ENCODE measurements around the gene FOXL3. TPM values are rescaled to one million over a fixed set of nuclear protein-coding genes. Genes with fewer than 3 reads are reported as not detected.

Gene FOXL3
- total RNA-seq, 1 experiment from 2014 or later: not detected

DNA sequence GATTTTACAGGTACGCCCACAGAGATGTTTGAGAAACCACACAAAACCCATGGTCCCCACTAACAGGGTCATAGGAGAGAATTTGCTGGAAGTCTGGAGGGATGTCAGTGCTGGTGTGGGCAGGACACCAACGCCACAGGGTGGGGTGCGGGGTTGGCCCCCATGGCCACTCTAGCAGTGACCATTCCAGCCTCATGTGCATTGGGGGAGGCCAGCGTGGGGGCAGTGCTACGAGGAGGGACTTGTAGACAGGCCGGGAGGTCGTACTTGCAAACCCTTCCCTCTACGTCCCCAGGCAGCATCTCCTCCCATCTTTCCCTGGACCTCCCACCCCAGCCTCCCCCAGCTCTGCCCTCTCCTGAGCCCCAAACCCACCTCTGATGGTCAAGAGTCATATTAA, 34.0 kb downstream of the FOXL3 start:
- H3K4me2 ChIP-seq (ENCODE audit: insufficient read depth, insufficient read length, low read length): no peak overlapping the region
- no CpG with 5 or more reads among the region's 8 CpGs for WGBS (ENCODE audit: extremely low coverage, insufficient read length, low lambda C conversion rate)
- no peaks in the 10 kb centered on the region for H3K9me3 ChIP-seq (ENCODE audit: control insufficient read depth, low read depth, low read length)
- Mint-ChIP-seq H3K4me1 (peaks cover 0 to 7% of the 10 kb centered on the region in 2 experiments; a peak in 1 of 4 replicates), H3K4me3 (no peak overlapping the region), H3K27ac (no peak overlapping the region), H3K36me3 (ENCODE audit: insufficient read depth in 1 of 3, low read depth in 3 of 3) (no peaks in the 10 kb centered on the region), H3K27me3 (ENCODE audit: low read depth) (peaks cover 41% of the 10 kb centered on the region), H3K9me3 (no peaks in the 10 kb centered on the region; a peak in 1 of 5 replicates)
- no peak overlapping the region for H3K18ac ChIP-seq (ENCODE audit: insufficient read length, low read depth, low read length)
- H3K79me1 ChIP-seq (ENCODE audit: insufficient read depth, low read depth, low read length, poor library complexity, severe bottlenecking): no peaks in the 10 kb centered on the region
- H3K4ac ChIP-seq (ENCODE audit: low read depth, low read length): no peak overlapping the region
- no peaks in the 10 kb centered on the region for H3K27me3 ChIP-seq (ENCODE audit: insufficient read depth, low read length)
- no peak overlapping the region for H3K9ac ChIP-seq (ENCODE audit: extremely low read depth, insufficient read length, low read length)
- H2BK5ac ChIP-seq (ENCODE audit: insufficient read length, low read length): no peak overlapping the region
- no peak overlapping the region for H2AK5ac ChIP-seq (ENCODE audit: insufficient read length, low read length)
- H2BK20ac ChIP-seq (ENCODE audit: low read depth, low read length, poor library complexity, severe bottlenecking): no peak overlapping the region
- no peaks in the 10 kb centered on the region for H3K23me2 ChIP-seq (ENCODE audit: insufficient read length, low read depth, low read length, poor library complexity, severe bottlenecking)
- no peak overlapping the region for H4K5ac ChIP-seq (ENCODE audit: insufficient read length, low read depth, low read length)
- no peak overlapping the region for H2AFZ ChIP-seq (ENCODE audit: low read length)
- H2BK120ac ChIP-seq (ENCODE audit: low read depth, low read length, poor library complexity, severe bottlenecking): no peak overlapping the region
- no peak overlapping the region for H2BK15ac ChIP-seq (ENCODE audit: low read depth, low read length)
- H3K27ac ChIP-seq (ENCODE audit: insufficient read length, low read depth, low read length): no peak overlapping the region
- no peaks in the 10 kb centered on the region for H4K20me1 ChIP-seq (ENCODE audit: control insufficient read depth, insufficient read depth, insufficient read length)
- TF ChIP-seq, protein P1, sequence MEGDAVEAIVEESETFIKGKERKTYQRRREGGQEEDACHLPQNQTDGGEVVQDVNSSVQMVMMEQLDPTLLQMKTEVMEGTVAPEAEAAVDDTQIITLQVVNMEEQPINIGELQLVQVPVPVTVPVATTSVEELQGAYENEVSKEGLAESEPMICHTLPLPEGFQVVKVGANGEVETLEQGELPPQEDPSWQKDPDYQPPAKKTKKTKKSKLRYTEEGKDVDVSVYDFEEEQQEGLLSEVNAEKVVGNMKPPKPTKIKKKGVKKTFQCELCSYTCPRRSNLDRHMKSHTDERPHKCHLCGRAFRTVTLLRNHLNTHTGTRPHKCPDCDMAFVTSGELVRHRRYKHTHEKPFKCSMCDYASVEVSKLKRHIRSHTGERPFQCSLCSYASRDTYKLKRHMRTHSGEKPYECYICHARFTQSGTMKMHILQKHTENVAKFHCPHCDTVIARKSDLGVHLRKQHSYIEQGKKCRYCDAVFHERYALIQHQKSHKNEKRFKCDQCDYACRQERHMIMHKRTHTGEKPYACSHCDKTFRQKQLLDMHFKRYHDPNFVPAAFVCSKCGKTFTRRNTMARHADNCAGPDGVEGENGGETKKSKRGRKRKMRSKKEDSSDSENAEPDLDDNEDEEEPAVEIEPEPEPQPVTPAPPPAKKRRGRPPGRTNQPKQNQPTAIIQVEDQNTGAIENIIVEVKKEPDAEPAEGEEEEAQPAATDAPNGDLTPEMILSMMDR (conservative IDR thresholded peaks at IDR 0.05): no peak
- H3K4me1 ChIP-seq (ENCODE audit: insufficient read depth, low read length): no peaks in the 10 kb centered on the region
- no peaks in the 10 kb centered on the region for H3K79me2 ChIP-seq (ENCODE audit: insufficient read depth, low read length)
- H2BK12ac ChIP-seq (ENCODE audit: insufficient read length, low read depth, low read length): no peak overlapping the region
- H3K56ac ChIP-seq (ENCODE audit: insufficient read length, low read depth, low read length): no peak overlapping the region
- no peak overlapping the region for H3K14ac ChIP-seq (ENCODE audit: insufficient read depth, low read length)
- no peak overlapping the region for H4K8ac ChIP-seq (replicated peaks; ENCODE audit: insufficient read length, low read depth, low read length)
- H3K23ac ChIP-seq (ENCODE audit: insufficient read length, low read depth, low read length): no peak overlapping the region
- no peak overlapping the region for H3T11ph ChIP-seq (ENCODE audit: low read length)
- no peak overlapping the region for H4K91ac ChIP-seq (ENCODE audit: insufficient read length, low read depth, low read length)
- DNase-seq: no peak
